HG03439 (cell line): ENCODE measurements around the gene GPR161.

Experiments used
- ATAC-seq: cut with Tn5 transposase; IDR thresholded peaks from one replicate; pipeline ENCODE4 v1.9.1; 2021; ENCODE audit warnings: mild to moderate bottlenecking, moderate library complexity; ENCODE audit not compliant: unreplicated experiment

Gene GPR161

DNA sequence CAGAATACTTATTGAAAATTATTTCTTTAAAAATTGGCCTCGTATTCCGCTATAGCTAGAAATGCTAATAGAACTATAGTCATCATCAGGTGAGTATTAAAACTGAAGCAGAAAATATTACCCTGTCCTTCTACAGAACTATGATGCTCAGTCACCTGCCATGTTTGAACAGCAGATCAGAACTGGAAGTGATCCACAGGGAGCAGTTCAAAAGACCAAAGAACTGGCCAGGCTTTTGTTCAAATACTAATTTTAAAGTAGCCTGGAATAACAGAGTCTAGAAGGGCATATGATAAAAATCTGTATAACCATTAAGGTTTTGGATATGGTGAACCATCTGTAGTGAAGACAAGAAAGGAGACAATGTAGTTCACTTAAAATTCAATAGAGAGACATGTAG lies 94.4 kb downstream of the GPR161 start:
- no peak for ATAC-seq

DNA sequence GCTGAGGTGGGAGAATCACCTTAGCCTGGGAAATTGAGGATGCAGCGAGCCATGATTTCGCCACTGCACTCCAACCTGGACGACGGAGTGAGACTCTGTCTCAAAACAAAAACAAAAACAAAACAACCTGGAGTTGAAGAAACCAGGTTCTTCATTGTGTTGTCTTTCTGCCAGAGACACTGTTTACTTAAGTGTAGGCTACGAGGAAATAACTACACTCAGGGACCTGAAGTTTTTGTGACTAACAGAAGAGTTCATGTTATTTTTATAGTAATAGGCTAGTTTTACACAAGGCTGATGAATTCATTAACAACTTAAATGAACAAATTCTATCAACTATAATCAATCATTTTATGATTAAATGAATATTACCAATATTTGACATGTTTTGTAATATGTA lies 101.4 kb downstream of the GPR161 start:
- ATAC-seq, result no peak

DNA sequence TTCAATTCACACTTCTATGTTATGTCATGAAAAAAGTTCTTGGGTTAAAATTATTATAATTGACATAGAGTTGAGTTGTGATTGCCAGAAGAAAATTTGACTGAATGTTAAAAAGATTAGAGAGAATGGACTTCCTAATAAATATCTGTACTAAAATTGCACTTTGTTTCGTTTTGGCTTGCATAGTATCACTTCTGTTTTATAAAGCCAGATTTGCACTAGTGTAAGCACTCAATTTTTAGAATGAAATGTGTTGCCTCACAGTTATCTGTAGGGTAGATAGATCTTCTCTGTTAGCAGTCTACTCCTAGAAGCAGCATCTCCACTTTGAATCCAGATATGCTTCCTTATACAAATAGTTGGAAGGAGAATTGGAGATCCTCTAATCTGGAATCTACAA lies 104.7 kb downstream of the GPR161 start:
- no peak for ATAC-seq

DNA sequence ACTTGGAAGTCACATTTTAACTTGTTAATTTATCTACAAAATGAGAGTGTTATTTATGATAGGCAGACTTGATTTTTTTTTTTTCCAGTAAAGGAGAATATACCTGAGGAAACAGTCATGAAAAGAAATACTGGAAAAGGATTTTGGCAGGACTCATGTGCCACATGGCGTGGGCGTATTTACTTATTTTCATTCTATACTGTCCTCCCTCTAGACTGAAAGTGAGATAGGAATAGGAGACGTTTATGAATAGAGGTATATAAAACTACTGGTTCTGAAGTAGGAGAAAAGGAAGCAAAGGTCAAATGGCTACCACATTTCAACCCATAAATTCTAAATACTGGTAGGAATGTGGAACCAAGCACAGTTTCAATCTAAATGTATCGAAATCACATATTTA lies 105.1 kb downstream of the GPR161 start:
- ATAC-seq, result no peak

DNA sequence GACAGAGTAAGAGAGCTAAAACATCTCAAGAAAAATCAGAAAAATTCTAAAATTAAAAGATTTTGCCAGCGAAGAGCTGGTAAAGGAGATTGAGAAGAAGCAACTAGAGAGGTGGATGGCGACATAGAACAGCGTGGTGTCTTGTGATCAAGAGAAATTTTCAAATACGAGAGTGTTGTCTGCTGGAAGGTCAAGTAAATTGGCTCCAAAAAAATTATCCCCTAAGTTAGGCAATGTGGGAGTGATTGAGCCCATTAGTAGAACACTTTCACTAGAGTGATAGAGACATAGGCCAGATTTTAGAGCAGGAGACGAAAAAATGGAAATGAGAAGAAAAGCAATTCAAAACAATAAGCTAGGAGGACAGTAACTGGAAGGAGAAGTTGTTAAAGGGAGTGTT lies 105.5 kb downstream of the GPR161 start:
- no peak for ATAC-seq
